ENCODE measurements around the gene NPIPB2.
"Not testable (repeated sequence)": the region's sequence is repeated elsewhere in the genome, so short reads cannot be mapped to it uniquely, and the experiment has no call there.

The NPIPB2 gene

GRCh38 chr16:11979013-11979672 lies 37.3 kb upstream of the NPIPB2 start:
- TF ChIP-seq, protein P1, sequence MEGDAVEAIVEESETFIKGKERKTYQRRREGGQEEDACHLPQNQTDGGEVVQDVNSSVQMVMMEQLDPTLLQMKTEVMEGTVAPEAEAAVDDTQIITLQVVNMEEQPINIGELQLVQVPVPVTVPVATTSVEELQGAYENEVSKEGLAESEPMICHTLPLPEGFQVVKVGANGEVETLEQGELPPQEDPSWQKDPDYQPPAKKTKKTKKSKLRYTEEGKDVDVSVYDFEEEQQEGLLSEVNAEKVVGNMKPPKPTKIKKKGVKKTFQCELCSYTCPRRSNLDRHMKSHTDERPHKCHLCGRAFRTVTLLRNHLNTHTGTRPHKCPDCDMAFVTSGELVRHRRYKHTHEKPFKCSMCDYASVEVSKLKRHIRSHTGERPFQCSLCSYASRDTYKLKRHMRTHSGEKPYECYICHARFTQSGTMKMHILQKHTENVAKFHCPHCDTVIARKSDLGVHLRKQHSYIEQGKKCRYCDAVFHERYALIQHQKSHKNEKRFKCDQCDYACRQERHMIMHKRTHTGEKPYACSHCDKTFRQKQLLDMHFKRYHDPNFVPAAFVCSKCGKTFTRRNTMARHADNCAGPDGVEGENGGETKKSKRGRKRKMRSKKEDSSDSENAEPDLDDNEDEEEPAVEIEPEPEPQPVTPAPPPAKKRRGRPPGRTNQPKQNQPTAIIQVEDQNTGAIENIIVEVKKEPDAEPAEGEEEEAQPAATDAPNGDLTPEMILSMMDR (conservative IDR thresholded peaks at IDR 0.05; ENCODE audit: control insufficient read depth, insufficient read depth, low read depth, low read length) = no peak
- H3K4me3 ChIP-seq (ENCODE audit: control insufficient read depth, low read depth, low read length) = no peak overlapping the region
- no peak for DNase-seq (ENCODE audit: low read depth)

DNA sequence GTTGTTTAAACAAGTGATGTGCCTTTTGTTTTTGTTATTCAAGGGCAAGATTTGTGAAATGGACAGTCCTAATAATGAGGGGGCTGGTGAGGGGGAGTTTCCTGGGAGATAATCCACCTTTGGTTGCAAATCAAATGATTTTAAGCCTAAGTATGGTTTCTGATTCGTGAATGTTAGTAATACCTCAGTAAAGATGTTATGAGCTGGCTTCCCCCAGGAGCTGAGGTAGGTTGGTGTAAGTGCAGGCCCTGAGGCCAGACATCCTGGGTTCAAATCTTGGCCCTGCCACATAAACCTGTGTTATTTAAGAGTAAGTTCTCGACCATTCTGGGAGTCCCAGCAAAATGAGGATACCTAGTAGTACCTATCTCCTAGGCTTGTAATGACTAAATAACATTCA lies 36.2 kb upstream of the NPIPB2 start:
- DNase-seq (ENCODE audit: low read depth) = no peak
- peak overlapping the region; percentile 84 for H3K4me3 ChIP-seq (ENCODE audit: control insufficient read depth, low read depth, low read length)
- TF ChIP-seq, protein P1 (conservative IDR thresholded peaks at IDR 0.05; ENCODE audit: control insufficient read depth, insufficient read depth, low read depth, low read length) = no peak

- H3K4me3 ChIP-seq (ENCODE audit: control insufficient read depth, low read depth, low read length) = peak overlapping the region; percentile 84
- DNase-seq (ENCODE audit: low read depth) = peak; percentile 92
- TF ChIP-seq, protein P1 (conservative IDR thresholded peaks at IDR 0.05; ENCODE audit: control insufficient read depth, insufficient read depth, low read depth, low read length) = no peak
Measured at GRCh38 chr16:11977376-11978041, 35.7 kb upstream of the NPIPB2 start.

GRCh38 chr16:11976850-11977375 lies 35.1 kb upstream of the NPIPB2 start:
- TF ChIP-seq, protein P1 (conservative IDR thresholded peaks at IDR 0.05; ENCODE audit: control insufficient read depth, insufficient read depth, low read depth, low read length) = no peak
- H3K4me3 ChIP-seq (ENCODE audit: control insufficient read depth, low read depth, low read length) = peak overlapping the region; percentile 84
- DNase-seq (ENCODE audit: low read depth) = no peak

DNA sequence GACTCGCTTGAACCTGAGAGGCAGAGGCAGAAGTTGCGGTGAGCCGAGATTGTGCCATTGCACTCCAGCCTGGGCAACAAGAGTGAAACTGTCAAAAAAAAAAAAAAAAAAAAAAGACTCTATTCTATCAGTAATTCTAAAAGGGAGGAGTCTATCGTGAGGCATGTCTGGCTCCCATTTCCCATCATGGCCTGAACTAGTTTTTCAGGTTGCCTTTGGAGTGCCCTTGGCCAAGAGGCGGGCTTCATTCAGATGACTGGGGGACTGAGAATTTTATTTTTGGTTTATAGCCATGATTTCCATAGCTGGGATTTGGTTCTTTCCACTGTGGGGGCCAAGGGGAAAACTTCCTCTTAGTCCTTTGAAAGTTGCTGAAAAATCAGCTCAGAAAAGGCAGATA lies 31.2 kb upstream of the NPIPB2 start:
- TF ChIP-seq, protein P1 (conservative IDR thresholded peaks at IDR 0.05; ENCODE audit: control insufficient read depth, insufficient read depth, low read depth, low read length) = no peak
- no peak for DNase-seq (ENCODE audit: low read depth)
- no peak overlapping the region for H3K4me3 ChIP-seq (ENCODE audit: control insufficient read depth, low read depth, low read length)

DNA sequence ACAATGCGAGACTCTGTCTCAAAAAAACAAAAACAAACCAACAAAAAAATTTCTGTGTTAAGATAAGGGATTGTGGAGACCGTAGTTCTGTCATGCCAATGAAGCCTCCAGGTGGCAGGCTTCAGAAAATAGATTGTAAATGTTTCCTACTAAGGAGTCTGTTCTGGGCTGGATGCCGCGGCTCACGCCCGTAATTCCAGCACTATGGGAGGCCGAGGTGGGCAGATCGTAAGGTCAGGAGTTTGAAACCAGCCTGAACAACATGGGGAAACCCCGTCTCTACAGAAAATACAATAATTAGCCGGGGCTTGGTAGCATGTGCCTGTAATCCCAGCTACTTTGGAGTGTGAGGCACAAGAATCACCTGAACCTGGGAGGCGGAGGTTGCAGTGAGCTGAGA lies 30.3 kb upstream of the NPIPB2 start:
- H3K4me3 ChIP-seq (ENCODE audit: control insufficient read depth, low read depth, low read length) = no peak overlapping the region
- TF ChIP-seq, protein P1 (conservative IDR thresholded peaks at IDR 0.05; ENCODE audit: control insufficient read depth, insufficient read depth, low read depth, low read length) = peak; percentile 29
- DNase-seq (ENCODE audit: low read depth) = peak; percentile 38

- not testable (repeated sequence) for H3K4me3 ChIP-seq (ENCODE audit: control insufficient read depth, low read depth, low read length); DNase-seq (ENCODE audit: low read depth)
Measured at GRCh38 chr16:11970292-11970691, 28.4 kb upstream of the NPIPB2 start.

All from fibroblast of mammary gland (primary cell).